Ammon's horn (tissue), 1 donor: ENCODE results near the gene KMT2C.
"Not testable (repeated sequence)": the region's sequence is repeated elsewhere in the genome, so short reads cannot be mapped to it uniquely, and the experiment has no call there.

Source experiments
- DNase-seq: peaks from one replicate; pipeline ENCODE4 v3.0.0-alpha.2; 2016; ENCODE audit warnings: low spot score

Gene KMT2C

DNA sequence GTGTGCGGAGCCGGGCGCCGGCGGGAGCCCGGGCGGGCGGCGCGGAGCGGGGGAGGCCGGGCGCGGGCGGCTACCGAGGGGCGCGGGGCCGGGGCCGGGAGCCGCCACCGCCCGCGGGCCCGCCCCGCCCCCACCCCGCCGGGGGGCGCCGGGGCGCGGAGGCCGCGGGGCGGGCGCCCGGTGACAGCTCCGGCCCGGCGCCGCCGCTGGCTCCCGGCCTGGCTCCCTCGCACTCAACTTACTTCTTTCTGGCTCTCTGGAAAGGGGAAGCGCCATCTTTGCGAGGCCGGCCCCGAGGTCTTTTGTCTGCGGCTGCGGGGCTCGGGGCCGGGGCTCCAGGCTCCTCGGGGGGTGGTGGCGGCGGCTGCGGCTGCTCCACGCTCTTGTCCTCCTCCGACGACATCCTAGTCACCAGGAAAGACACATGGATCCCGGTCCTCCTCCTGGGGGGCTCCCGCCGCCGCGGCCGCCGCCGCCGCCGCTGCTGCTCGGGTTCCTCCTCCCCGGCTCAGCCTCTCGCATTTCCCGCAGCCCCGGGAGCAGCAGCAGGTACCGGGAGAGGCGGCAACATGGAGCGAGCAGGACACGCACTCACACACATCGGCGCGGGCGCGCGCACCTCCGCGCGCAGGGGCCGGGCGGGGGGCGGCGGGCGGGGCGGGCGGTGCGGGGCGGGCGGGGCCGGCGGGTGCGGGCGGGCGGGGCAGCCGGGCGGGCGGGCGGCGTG is at the start of gene KMT2C:
Gene KMT2C (minus strand): TSS at position 620 of the 727 bp plus-strand sequence. CDS start 217 bp downstream, at position 403.
- peak; percentile 50 for DNase-seq

DNA sequence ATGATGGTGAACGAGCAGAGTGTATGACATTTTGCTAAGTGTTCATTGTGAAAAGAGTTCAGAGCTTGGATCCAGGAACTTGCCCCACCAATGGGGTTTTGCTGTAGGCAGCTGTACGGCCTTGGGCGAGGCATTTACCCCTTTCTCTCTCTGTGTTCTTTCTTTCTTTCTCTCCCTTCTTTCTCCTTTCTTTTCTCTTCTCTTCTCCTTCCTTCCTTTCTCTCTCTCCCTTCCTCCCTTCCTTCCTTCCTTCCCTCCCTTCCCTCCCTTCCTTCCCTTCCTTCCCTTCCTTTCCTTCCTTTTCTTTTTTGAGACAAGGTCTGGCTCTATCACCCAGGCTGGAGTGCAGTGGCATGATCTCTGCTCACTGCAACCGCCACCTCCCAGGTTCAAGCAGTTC is 45.3 kb upstream of the KMT2C start:
- no peak for DNase-seq

DNA sequence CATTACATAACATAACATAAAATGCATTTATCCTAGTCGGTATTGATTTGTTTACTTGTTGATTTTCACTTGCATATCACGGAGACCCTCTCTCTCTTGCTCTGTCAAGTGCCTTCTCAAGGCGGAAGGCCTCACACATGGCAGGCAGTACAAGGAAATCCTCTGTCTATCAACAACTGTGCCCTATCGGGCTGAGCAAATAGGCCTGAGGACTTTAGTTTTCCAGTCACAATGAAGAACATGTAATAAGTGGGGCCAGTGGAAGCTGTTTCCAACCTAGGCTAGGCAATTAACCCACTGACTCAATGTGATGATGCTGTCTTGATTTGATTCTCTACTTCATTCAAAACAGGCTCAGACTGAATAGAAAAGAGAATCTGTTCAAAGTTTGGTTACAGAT is 44.9 kb upstream of the KMT2C start:
- no peak for DNase-seq

DNA sequence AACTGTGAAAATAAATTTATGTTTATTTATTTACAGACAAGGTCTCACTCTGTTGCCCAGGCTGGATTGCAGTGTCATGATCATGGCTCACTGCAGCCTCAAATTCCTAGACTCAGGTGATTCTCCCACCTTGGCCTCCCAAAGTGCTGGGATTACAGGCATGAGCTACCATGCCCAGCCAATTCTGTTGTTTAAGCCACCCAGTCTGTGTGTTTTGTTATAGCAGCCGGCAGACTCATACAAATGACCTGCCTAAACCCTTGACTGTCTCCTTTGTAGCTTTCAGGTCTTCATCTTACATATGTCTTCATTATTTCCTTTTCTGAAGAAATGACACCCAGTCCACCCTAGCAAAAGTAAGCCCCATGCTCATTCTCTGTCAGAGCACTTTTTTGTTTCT is 43.8 kb upstream of the KMT2C start:
- DNase-seq, result no peak

DNA sequence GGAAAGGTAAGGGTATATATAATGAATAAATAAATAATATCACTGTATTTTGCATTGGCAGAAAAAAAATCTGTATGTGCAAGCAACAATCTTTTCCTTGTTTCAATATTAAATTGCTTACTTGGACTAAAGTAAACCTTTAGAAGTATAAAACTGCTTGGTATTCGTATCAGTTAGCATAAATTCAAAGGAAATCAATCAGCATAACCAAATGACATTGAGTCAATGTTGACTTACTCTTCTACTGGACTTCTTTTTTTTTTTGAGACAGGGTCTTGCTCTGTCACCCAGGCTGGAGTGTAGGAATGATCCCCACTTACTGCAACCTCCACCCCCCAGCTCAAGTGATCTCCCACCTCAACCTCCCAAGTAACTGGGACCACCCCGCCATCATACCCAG is 42.3 kb upstream of the KMT2C start:
- DNase-seq, result no peak

DNA sequence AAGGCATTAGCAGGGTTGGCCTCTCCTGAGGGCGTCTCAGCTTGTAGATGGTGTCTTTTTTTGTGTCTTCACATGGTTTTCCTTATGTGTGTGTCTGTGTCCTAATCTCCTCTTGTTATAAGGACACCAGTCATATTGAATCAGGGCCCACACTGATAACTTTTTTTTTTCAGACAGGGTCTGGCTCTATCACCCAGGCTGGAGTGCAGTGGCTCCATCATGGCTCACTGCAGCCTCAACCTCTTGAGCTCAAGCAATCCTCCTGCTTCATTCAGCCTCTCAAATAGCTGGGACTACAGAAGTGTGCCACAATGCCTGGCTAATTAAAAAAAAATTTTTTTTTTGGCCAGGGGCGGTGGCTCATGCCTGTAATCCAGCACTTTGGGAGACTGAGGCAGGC is 41.3 kb upstream of the KMT2C start:
- no peak for DNase-seq

DNA sequence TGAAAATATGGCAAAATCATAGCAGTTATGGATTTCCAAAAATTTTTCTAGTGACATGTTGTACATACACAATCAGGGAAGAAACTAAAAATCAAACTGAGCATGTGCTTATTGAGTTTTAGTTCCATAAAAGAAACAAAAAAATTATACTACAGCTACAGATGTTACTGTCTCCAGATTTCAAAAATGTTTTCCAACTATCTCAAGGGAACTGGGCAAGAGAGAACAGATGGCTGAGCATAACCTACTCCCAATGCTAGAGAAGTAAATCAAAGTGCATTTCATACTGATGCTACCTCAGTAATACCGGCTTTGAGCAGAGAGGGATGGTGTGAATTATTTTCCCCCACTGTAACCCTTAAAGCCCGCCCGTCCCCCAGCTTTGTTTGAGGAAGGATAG is 40.7 kb upstream of the KMT2C start:
- DNase-seq, result no peak

DNA sequence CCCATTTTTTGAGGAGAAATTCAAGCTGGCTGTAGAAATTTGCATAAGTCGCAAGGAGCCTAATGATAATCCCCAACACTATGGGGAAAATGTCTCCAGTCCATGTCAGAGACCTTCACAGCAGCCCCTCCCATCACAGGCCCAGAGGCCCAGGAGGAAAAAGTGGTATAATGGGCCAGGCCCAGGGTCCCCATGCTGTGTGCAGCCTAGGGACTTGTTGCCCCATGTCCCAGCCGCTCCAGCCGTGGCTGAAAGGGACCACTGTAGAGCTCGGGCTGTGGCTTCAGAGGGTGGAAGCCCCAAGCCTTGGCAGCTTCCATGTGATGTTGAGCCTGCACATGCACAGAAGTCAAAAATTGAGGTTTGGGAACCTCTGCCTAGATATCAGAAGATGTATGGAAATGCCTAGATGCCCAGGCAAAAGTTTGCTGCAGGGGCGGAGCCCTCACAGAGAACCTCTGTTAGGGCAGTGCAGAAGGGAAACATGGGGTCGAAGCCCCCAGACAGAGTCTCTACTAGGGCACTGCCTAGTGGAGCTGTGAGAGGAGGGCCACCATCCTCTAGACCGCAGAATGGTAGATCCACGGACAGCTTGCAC is 35.3 kb upstream of the KMT2C start:
- DNase-seq, result not testable (repeated sequence)

DNA sequence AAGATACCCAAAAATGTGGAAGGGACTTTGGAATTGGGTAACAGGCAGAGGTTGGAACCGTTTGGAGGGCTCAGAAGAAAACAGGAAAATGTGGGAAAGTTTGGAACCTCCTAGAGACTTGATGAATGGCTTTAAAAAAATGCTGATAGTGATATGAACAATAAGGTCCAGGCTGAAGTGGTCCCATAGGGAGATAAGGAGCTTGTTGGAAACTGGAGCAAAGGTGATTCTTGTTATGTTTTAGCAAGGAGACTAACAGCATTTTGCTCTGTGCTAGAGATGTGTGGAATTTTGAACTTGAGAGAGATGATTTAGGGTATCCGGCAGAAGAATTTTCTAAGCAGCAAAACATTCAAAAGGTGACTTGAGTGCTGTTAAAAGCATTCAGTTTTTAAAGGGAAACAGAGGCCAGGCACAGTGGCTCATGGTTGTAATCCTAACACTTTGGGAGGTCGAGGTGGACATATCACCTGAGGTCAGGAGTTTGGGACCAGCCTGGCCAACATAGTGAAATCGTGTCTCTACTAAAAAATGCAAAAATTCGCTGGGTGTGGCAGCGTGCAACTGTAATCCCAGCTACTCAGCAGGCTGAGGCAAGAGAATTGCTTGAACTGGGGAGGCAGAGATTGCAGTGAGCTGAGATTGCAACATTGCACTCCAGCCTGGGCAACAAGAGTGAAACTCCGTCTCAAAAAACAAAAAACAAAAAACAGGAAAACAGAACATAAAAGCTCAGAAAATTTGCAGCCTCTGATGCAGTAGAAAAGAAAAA is 34.6 kb upstream of the KMT2C start:
- not testable (repeated sequence) for DNase-seq

DNA sequence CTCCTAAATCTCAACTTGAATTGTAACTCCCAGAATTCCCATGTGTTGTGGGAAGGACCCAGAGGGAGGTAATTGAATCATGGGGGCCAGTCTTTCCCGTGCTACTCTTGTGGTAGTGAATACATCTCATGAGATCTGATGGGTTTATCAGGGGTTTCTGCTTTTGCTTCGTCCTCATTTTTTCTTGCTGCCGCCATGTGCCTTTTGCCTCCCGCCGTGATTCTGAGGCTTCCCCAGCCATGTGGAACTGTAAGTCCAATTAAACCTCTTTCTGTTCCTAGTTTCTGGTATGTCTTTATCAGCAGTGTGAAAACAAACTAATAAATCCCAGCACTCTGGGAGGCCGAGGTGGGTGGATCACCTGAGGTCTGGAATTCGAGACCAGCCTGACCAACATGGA is 33.8 kb upstream of the KMT2C start:
- not testable (repeated sequence) for DNase-seq

DNA sequence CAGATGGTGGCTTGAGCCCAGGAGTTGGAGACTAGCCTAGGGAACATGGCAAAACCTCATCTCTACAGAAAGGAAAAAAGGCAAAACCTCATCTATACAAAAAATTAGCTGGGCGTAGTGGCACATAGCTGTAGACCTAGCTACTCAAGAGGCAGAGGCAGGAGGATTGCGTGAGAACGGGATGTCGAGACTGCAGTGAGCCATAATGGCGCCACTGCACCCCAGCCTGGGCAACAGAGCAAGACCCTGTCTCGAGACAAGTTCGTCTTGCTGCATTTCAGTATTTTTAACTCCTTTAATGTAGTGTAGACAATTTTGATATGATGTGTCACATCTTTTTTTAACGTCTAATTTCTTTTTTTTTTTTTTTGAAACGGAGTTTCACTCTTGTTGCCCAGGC is 31.4 kb upstream of the KMT2C start:
- no peak for DNase-seq

DNA sequence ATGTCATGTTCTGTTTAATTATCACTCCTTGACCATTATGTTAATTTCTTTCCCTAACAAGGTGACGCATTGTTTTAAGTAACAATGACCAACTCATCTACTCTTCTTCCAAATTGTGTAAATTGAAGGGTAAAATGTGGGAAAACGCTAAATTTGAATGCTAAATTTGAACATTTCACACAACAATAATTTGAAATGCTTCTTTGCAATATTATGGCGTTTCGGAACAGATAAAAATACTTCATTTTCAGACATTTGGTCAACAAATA is 29.2 kb upstream of the KMT2C start:
- DNase-seq, result no peak

DNA sequence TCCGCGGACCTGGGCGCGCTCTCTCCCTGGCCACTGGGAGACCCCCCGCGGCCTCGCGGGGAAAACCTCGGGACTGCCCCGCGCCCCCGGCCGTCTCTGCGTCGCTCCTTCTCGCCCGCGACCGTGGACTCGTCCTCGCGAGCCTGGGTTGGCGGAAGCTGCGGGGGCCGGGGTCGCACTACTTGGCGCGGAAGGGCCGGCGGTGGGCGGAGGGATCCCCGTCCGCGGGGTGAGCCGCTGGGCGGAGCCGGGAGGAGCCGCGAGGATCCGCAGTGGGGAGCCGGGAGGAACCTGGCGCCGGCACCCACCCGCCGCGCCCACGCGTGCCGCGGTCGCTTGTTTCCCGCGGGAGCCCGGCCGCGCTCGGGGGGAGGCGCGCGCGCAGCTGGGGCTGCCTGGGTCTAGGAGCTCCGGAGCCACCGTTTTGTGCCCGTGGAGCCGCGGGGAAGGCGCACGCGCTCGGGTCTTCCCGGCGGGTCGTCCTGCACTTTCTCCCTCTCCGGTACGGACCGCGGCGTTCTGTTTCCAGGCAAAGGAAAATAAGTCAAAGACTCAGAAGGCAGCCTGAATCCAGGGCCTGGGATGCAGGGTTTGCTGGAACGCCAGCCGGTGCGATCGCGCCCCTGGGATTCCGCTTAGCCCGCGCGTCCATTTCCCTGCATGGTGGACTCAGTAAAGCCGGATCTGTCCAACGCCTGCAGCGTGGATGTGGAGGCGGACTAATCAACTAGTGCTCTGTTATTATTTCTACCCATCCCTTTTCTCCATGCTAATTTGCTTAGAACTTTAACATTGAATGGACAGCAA is 28.7 kb upstream of the KMT2C start:
- peak; percentile 65 for DNase-seq

DNA sequence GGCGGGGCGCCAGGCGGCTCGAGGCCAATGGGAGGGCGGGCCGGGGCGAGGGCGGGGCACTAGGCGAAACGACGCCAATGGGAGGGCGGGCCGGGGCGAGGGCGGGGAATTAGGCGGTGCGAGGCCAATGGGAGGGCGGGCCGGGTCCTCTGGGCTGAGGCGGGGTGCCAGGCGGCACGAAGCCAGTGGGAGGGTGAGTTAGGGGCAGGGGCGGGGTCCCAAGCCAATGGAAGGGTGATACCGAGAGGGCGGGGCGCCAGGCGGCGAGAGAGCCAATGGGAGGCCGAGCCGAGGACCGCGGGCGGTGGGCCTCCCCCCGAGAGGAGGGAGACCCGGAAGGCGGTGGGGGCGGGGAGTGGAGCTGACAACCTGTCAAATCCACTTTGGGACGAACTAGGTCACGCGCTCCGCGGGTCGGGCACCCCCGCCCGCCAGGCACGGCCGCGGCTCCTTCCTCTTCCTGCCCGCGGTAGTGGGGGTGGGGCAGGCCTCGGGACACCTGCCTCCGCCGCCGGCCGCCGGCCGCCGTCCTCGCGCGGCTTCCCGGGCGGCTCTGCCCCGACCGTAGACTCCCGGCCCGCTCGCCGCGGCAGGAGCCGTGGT is 28.0 kb upstream of the KMT2C start:
- peak; percentile 100 for DNase-seq

DNA sequence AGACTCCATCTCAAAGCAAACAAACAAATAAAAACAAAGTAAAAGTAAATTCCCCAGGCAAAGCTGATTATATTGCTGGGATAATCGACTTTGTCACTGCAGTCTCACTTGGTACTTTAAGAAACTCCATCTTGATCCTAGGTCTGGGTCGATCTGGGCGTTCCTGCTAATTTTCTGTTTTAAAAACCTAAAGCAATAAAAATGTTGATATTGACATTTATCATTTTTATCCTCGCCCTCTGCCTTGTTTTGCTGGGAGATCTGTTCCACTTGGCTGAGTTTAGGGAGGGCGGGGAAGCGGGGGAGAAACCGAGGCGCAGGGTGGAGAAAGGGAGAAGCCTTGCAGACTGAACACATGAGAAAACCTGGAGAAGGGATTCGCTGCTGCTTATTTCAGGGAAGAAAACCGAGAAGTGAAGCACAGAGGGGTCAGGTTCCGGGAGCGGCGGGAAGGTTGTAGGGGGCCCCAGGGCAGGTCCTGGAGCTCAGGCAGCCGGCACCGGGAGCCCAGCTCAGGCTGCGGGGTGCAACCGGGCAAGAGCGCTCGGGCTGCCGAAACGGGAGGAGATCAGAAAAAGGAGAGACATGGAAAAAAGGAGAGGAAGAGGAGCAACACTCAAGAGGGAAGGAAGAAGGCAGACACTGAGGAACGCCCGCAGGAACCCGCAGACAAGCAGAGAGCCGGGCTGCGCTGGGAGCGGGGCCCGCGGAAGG is 27.3 kb upstream of the KMT2C start:
- peak; percentile 42 for DNase-seq

DNA sequence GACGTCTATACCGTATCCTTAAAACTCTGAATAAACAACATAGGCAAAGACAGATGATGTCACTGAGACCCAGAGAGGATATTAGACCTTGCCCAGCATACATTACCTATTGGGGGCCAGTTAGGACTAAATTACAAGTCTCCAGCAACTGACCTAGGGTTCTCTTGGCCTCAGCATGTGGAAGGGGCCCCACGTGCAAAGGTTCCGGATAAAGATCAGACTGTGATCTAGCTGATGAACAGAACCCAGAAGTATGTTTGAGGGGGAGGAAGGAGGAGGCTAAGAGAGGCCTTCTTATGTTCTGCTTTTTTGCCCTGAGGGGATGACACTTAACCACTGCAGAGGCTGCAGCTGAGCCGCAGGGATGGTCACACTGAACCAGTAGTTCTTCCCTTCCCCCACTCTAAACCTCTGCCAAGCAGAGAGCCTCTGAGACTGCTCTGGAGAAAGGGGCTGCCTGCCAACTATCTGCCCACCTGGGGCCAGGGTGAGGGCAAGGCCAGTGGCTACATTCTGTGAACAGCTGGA is 24.0 kb upstream of the KMT2C start:
- peak; percentile 60 for DNase-seq

DNA sequence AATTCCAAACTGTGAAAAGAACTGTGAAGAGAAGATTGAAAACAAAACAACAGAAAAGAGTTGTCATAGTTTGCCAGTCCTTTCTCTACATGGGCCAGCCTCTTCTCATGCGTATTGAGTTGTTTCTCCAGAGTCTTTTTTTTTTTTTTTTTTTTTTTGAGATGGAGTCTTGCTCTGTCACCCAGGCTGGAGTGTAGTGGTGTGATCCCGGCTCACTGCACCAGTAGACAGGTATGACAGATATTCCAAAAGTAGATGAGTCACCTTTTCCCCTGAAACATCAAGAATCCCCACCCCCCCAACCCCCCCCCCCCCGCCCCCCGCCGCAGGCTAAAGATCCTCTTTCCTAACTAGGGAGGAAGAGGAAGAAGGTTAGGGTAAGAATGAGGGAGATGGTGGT is 15.6 kb upstream of the KMT2C start:
- DNase-seq, result no peak

DNA sequence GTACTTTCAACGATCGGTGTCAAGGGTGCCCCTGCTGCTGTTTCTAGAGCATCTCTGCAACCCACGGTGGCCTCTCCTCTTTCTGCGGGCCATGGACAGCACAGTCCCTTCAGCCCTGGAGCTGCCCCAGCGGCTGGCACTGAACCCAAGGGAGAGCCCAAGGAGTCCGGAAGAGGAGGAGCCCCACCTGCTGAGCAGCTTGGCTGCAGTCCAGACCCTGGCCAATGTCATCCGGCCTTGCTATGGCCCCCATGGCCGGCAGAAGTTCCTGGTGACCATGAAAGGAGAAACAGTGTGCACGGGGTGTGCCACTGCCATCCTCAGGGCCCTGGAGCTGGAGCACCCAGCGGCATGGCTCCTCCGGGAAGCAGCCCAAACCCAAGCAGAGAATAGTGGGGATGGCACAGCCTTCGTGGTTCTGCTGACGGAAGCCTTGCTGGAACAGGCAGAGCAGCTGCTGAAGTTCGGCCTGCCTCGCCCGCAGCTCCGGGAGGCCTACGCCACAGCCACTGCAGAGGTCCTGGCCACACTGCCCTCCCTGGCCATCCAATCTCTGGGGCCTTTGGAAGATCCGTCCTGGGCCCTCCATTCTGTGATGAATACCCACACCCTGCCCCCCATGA is 9.7 kb upstream of the KMT2C start:
- not testable (repeated sequence) for DNase-seq

DNA sequence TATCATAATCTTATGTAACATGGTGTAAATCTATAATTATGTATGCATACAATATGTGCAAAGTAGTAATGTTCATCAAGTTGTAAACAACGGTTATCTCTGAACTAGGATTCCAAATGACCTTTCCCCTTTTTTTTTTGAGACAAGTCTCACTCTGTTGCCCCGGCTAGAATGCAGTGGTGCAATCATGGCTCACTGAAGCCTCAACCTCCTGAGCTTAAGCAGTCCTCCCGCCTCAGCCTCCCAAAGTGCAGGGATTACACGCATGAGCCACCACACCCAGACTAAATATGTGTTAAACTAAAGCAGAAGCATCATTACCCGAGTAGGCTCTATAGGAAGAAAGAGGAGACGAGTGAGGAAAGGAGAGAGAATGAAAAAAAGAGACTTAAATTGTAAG is 7.8 kb upstream of the KMT2C start:
- DNase-seq, result no peak

DNA sequence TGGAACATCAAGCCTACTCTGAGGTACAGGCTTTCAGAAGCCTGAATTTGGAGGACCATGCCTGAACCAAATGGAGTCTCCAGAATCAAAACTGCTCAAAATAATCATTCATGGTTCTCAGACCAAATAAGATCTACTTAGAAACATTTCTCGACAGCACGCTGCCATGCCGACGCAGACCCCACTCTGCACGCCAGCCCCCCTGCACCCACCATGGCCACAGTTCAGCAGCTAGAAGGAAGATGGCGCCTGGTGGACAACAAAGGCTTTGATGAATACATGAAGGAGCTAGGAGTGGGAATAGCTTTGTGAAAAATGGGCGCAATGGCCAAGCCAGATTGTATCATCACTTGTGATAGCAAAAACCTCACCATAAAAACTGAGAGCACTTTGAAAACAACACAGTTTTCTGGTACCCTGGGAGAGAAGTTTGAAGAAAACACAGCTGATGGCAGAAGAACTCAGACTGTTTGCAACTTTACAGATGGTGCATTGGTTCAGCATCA is 6.6 kb upstream of the KMT2C start:
- no peak for DNase-seq

DNA sequence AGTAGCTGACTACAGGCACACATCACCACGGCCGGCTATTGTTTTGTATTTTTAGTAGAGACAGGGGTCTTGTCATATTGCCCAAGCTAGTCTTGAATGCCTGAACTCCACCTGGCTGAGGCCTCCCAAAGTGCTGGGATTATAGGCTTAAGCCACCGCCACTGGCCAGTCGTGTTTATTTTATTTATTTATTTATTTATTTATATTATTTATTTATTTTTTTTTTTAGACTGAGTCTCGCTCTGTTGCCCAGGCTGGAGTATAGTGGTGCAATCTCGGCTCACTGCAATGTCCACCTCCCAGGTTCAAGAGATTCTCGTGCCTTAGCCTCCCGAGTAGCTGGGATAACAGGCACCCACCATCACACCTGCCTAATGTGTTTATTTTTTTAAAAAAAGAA is 6.0 kb upstream of the KMT2C start:
- not testable (repeated sequence) for DNase-seq
